K562 (cell line): ENCODE results near the gene ZDHHC8. TPM values are rescaled to one million over a fixed set of nuclear protein-coding genes. Genes with fewer than 3 reads are reported as not detected.

Source experiments
- ATAC-seq: fragments of 200-7000 bp; cut with Tn5 transposase; 3 replicates; pipeline ENCODE4 v1.9.1; 2020; ENCODE audit warnings: moderate library complexity
- BruUV-seq: library from RNA; stranded (reverse); fragments of 400-500 nt; replicated peaks from 2 replicates; lab custom pipeline; 2021; lab: Mats Ljungman, UMichigan
- CTCF ChIA-PET: fragments of 300-600 bp; formaldehyde crosslinking; extraction: SDS; loops from one replicate; lab custom pipeline; 2021; ENCODE audit warnings: low intra/inter-chr PET ratio; lab: Yijun Ruan, JAX
- POLR2A ChIA-PET: fragments of 300-600, 350-650 bp; sonication (Branson Sonifier 250); formaldehyde crosslinking; extraction: SDS; loops from one replicate; lab custom pipeline; 2021; ENCODE audit warnings: antibody characterized with exemption, inconsistent platforms; lab: Yijun Ruan, JAX
- DNase-seq, 4 experiments: peaks; one replicate each; pipeline versions ENCODE4 v3.0.0 to v3.0.0-alpha.2; 2011 to 2018; ENCODE audit warnings: low spot score in 3 of 4, mixed read lengths in 3 of 4; ENCODE audit errors: extremely low read depth in 1 of 4
- FAIRE-seq: peaks from 2 replicates; lab custom pipeline; 2011; peaks lifted over from hg19 to GRCh38; lab: Jason Lieb, UNC
- H2AFZ ChIP-seq: 2 replicates; pipeline ENCODE4 v1.6.0; 2011; ENCODE audit warnings: low read depth, low read length, control low read depth, inconsistent platforms
- H3K27ac ChIP-seq: fragments of 200-600 bp; 3 replicates; pipeline ENCODE4 v1.8.0; 2011; ENCODE audit warnings: low read depth, mild to moderate bottlenecking, control low read depth, inconsistent platforms, low read length, moderate library complexity, mixed read lengths; ENCODE audit errors: extremely low read depth
- H3K27me3 ChIP-seq, 2 experiments: fragments of 300-600 bp in 1 of 2; 2 replicates in 1 of 2; 3 replicates in 1 of 2; pipeline versions ENCODE4 v1.6.0 to v1.8.0; 2011; ENCODE audit warnings: inconsistent platforms in 2 of 2, low read length in 2 of 2, mild to moderate bottlenecking in 1 of 2, mixed read lengths in 1 of 2, moderate library complexity in 1 of 2; ENCODE audit not compliant: control insufficient read depth in 2 of 2, insufficient read depth in 2 of 2
- H3K36me3 ChIP-seq: fragments of 300-600 bp; 3 replicates; pipeline ENCODE4 v1.8.0; 2011; ENCODE audit warnings: mild to moderate bottlenecking, low read length, inconsistent platforms; ENCODE audit not compliant: control insufficient read depth, insufficient read depth
- H3K4me1 ChIP-seq, 2 experiments: fragments of 200-600 bp in 1 of 2; replicated peaks in 1 of 2; 2 replicates in 1 of 2; 3 replicates in 1 of 2; pipeline versions ENCODE4 v1.5.1 to v1.8.0; 2011; ENCODE audit warnings: inconsistent platforms in 2 of 2, low read length in 2 of 2, mild to moderate bottlenecking in 1 of 2, mixed read lengths in 1 of 2, moderate library complexity in 1 of 2; ENCODE audit not compliant: control insufficient read depth in 2 of 2, insufficient read depth in 2 of 2
- H3K4me2 ChIP-seq: 2 replicates; pipeline ENCODE4 v1.6.1; 2011; ENCODE audit warnings: low read length, control low read depth, inconsistent platforms, mixed read lengths; ENCODE audit not compliant: insufficient read depth
- H3K4me3 ChIP-seq: fragments of 200-600 bp; sonication (generic), shearing (Covaris generic); 2 replicates; pipeline ENCODE4 v1.5.1; 2016; ENCODE audit warnings: control low read depth, inconsistent platforms
- H3K79me2 ChIP-seq: fragments of 200-600 bp; 3 replicates; pipeline ENCODE4 v1.8.0; 2011; ENCODE audit warnings: low read length, inconsistent platforms; ENCODE audit not compliant: control insufficient read depth, insufficient read depth
- H3K9ac ChIP-seq, 2 experiments: 2 replicates each; pipeline versions ENCODE4 v1.6.0 to v1.6.1; 2011; ENCODE audit warnings: low read depth in 2 of 2, low read length in 2 of 2, control low read depth in 1 of 2, inconsistent platforms in 1 of 2, mild to moderate bottlenecking in 1 of 2, mixed read lengths in 1 of 2; ENCODE audit not compliant: insufficient read depth in 1 of 2
- H3K9me1 ChIP-seq: one replicate; pipeline ENCODE4 v1.6.0; 2011; ENCODE audit warnings: inconsistent platforms, mild to moderate bottlenecking, low read length, moderate library complexity; ENCODE audit not compliant: control insufficient read depth, insufficient read depth
- H3K9me3 ChIP-seq: replicated peaks from 2 replicates; pipeline ENCODE4 v1.5.1; 2011; ENCODE audit warnings: low read depth, low read length, inconsistent platforms; ENCODE audit not compliant: control insufficient read depth, insufficient read depth
- H4K20me1 ChIP-seq: replicated peaks from 2 replicates; pipeline ENCODE4 v1.6.1; 2011; ENCODE audit warnings: low read length, inconsistent platforms, mixed read lengths; ENCODE audit not compliant: control insufficient read depth, insufficient read depth
- EWSR1 ChIP-seq: fragments of 450-650 bp; IDR thresholded peaks from 2 replicates; pipeline ENCODE4 v1.6.1; 2018; ENCODE audit warnings: borderline replicate concordance, mild to moderate bottlenecking, low read depth, moderate library complexity; ENCODE audit not compliant: partially characterized antibody
- GATA2 ChIP-seq: sonication (generic); formaldehyde crosslinking; IDR thresholded peaks from 2 replicates; pipeline ENCODE4 v1.4.0; 2020; ENCODE audit warnings: mild to moderate bottlenecking, missing genetic modification reagents
- MED1 ChIP-seq: sonication (generic); formaldehyde crosslinking; IDR thresholded peaks from 2 replicates; pipeline ENCODE4 v1.8.1; 2023; ENCODE audit warnings: missing genetic modification reagents, borderline replicate concordance
- RBM25 ChIP-seq: fragments of 200-400 bp; formaldehyde crosslinking; IDR thresholded peaks from 2 replicates; pipeline ENCODE4 v1.6.1; 2018; ENCODE audit warnings: low read length, low read depth, moderate library complexity; ENCODE audit not compliant: severe bottlenecking
- STAT5A ChIP-seq: IDR thresholded peaks from 2 replicates; pipeline ENCODE4 v1.6.1; 2012; ENCODE audit warnings: low read length, inconsistent platforms, borderline replicate concordance
- ZBTB1 ChIP-seq: sonication (generic); formaldehyde crosslinking; IDR thresholded peaks from 2 replicates; pipeline ENCODE4 v1.8.1; 2023; ENCODE audit warnings: missing genetic modification reagents, low read depth, mild to moderate bottlenecking, borderline replicate concordance
- WGBS: fragments of 100-300 bp; shearing (Covaris generic); methylation state at CpG from one replicate; pipeline ENCODE4 v1.1.6; 2016; ENCODE audit warnings: low coverage, mixed read lengths; ENCODE audit not compliant: insufficient coverage; ENCODE audit errors: missing lambda C conversion rate; 5-methylcytosine and 5-hydroxymethylcytosine counted together
- in situ Hi-C: fragments of 300-500 bp; cut with MboI; formaldehyde crosslinking; loops from 4 replicates; pipeline ENCODE4 v1.15.0; 2018; ENCODE audit warnings: inconsistent platforms, mixed read lengths
- intact Hi-C: fragments of 100-400 bp; cut with micrococcal nuclease; formaldehyde crosslinking; loops from 2 replicates; pipeline ENCODE4 v1.14.2; 2022
- polyA plus RNA-seq, 8 experiments: library from polyadenylated mRNA; depleted of rRNA in 4 of 8; stranded (reverse) in 5 of 8; unstranded in 3 of 8; fragments of >200 nt; fragmentation: Nextera tagmentation in 2 of 8; fragmentation: Illumina TruSeq in 1 of 8; extraction: Ambion mirVana in 2 of 8; extraction: Trizol in 1 of 8; gene quantifications; 2 replicates each; pipeline versions ENCODE4 v1.2.1 to v1.2.3, GENCODE V29; 2011 to 2014; ENCODE audit warnings: inconsistent platforms in 1 of 8, missing spikeins in 1 of 8
- total RNA-seq, 7 experiments: library from RNA; depleted of rRNA in 6 of 7; stranded (reverse); fragments of >200 nt in 6 of 7; fragmentation: Illumina TruSeq in 2 of 7; extraction: Trizol in 2 of 7; gene quantifications; 2 replicates each; pipeline versions ENCODE4 v1.2.1 to v1.2.3, GENCODE V29; 2011 to 2021; ENCODE audit warnings: low replicate concordance in 1 of 7
- TF ChIP-seq, protein P1 (sequence below): fragments of 450-650 bp; IDR thresholded peaks from 2 replicates; pipeline ENCODE4 v1.6.1; 2016
- TF ChIP-seq, protein P2 (sequence below): fragments of 200-800 bp; sonication (Bioruptor generic); IDR thresholded peaks from 2 replicates; pipeline ENCODE4 v1.6.1; 2016; ENCODE audit warnings: missing genetic modification characterization, missing compliant biosample characterization
- TF ChIP-seq, protein P3 (sequence below): fragments of 250-450 bp; sonication (Bioruptor Pico); IDR thresholded peaks from 2 replicates; pipeline ENCODE4 v1.8.0; 2021; ENCODE audit warnings: moderate library complexity, mild to moderate bottlenecking, inconsistent platforms
- TF ChIP-seq, protein P4 (sequence below): fragments of 250-450 bp; sonication (Bioruptor Pico); IDR thresholded peaks from 2 replicates; pipeline ENCODE4 v1.4.0; 2020; ENCODE audit warnings: mild to moderate bottlenecking, moderate library complexity

ZDHHC8 gene
- total and polyA plus RNA-seq, 9 of the 15 experiments (the other 6 are each of a cell fraction or from before 2014, with no cell fraction given), result 0.04 to 109 (median 16.4) TPM

DNA sequence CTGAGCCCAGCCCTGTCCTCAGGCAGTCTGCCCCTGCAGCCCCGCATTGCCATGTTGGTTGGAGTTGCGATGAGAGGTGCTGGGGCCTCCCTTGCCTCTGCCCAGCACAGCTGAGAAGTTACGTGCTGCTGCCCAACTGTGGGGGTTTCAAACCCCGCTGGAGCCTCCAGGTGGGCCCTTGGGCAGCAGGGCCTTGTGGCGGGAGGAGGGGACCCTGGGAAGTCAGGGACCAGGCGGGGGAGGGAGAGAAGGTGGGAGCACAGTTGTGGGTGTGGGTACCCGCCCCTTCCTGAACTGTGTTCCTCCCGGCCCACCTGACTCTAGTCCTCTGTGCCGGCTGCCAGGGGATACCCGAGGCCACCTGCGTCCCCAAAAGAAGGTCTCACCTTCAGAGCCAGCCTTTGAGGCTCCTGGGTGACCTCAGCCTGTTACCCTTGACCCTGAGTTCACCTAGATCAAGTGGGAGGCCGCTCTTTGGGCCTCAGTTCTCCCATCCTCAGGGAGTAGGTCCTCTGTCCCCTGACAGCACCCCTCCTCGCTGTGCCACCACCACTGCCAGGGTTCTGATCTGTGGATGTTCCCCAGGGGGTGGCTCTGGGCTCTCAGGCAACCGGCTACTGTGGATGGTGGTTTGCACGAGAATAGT is 26.9 kb downstream of the ZDHHC8 start:
- H3K4me3 ChIP-seq, result no peak overlapping the region
- in situ Hi-C loops (loop anchor here (5.0 to 25.0 kb wide), 3 partner anchors 134 to 529 kb away; no protein-coding TSS in a partner anchor), intact Hi-C loops (loop anchor here (5.0 to 10.0 kb wide), 2 partner anchors 34 to 256 kb away; no protein-coding TSS in a partner anchor)
- H3K27me3 ChIP-seq, result peaks cover 24 to 60% of the 10 kb centered on the region in 2 experiments; a peak in 4 of 5 replicates
- BruUV-seq, result no TSS peak
- no peaks in the 10 kb centered on the region for H3K79me2 ChIP-seq
- no peak overlapping the region for H3K27ac ChIP-seq
- peak overlapping the region in 1 of 2 experiments; percentile 46; a peak in 2 of 4 replicates for H3K9ac ChIP-seq
- ATAC-seq (no peak), DNase-seq (no peak), FAIRE-seq (no peak)
- peaks cover 0 to 58% of the 10 kb centered on the region in 2 experiments; a peak in 2 of 5 replicates for H3K4me1 ChIP-seq
- ChIA-PET POLR2A (interaction anchor here (0.7 to 1.3 kb wide), 2 partner anchors 126 to 276 kb away, joined by 3 to 5 read pairs; no protein-coding TSS in a partner anchor), CTCF (interaction anchor here (0.6 to 5.5 kb wide), 3 partner anchors 126 to 298 kb away, joined by 3 to 126 read pairs (median 22); no protein-coding TSS in a partner anchor)
- H3K36me3 ChIP-seq, result no peaks in the 10 kb centered on the region
- no peak overlapping the region for H3K4me2 ChIP-seq
- peaks cover 6% of the 10 kb centered on the region for H3K9me3 ChIP-seq
- no peaks in the 10 kb centered on the region for H3K9me1 ChIP-seq
- peaks cover 34% of the 10 kb centered on the region for H4K20me1 ChIP-seq
- H2AFZ ChIP-seq, result no peak overlapping the region
- 8% methylated on average over 15 of the region's 15 CpGs for WGBS
- TF ChIP-seq ZBTB1, result 0 out of 2 replicates have a peak, but pooled peaks have one; percentile 20
- 0 out of 2 replicates have a peak, but pooled peaks have one; percentile 66 for TF ChIP-seq MED1 (CRISPR knock-in tag)
- TF ChIP-seq, protein P1, sequence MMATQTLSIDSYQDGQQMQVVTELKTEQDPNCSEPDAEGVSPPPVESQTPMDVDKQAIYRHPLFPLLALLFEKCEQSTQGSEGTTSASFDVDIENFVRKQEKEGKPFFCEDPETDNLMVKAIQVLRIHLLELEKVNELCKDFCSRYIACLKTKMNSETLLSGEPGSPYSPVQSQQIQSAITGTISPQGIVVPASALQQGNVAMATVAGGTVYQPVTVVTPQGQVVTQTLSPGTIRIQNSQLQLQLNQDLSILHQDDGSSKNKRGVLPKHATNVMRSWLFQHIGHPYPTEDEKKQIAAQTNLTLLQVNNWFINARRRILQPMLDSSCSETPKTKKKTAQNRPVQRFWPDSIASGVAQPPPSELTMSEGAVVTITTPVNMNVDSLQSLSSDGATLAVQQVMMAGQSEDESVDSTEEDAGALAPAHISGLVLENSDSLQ, result no peak
- TF ChIP-seq, protein P2, sequence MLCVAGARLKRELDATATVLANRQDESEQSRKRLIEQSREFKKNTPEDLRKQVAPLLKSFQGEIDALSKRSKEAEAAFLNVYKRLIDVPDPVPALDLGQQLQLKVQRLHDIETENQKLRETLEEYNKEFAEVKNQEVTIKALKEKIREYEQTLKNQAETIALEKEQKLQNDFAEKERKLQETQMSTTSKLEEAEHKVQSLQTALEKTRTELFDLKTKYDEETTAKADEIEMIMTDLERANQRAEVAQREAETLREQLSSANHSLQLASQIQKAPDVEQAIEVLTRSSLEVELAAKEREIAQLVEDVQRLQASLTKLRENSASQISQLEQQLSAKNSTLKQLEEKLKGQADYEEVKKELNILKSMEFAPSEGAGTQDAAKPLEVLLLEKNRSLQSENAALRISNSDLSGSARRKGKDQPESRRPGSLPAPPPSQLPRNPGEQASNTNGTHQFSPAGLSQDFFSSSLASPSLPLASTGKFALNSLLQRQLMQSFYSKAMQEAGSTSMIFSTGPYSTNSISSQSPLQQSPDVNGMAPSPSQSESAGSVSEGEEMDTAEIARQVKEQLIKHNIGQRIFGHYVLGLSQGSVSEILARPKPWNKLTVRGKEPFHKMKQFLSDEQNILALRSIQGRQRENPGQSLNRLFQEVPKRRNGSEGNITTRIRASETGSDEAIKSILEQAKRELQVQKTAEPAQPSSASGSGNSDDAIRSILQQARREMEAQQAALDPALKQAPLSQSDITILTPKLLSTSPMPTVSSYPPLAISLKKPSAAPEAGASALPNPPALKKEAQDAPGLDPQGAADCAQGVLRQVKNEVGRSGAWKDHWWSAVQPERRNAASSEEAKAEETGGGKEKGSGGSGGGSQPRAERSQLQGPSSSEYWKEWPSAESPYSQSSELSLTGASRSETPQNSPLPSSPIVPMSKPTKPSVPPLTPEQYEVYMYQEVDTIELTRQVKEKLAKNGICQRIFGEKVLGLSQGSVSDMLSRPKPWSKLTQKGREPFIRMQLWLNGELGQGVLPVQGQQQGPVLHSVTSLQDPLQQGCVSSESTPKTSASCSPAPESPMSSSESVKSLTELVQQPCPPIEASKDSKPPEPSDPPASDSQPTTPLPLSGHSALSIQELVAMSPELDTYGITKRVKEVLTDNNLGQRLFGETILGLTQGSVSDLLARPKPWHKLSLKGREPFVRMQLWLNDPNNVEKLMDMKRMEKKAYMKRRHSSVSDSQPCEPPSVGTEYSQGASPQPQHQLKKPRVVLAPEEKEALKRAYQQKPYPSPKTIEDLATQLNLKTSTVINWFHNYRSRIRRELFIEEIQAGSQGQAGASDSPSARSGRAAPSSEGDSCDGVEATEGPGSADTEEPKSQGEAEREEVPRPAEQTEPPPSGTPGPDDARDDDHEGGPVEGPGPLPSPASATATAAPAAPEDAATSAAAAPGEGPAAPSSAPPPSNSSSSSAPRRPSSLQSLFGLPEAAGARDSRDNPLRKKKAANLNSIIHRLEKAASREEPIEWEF, result no peak
- TF ChIP-seq STAT5A, result no peak
- TF ChIP-seq RBM25, result no peak
- no peak for TF ChIP-seq GATA2 (CRISPR knock-in tag)
- TF ChIP-seq EWSR1, result no peak
- TF ChIP-seq, protein P3, sequence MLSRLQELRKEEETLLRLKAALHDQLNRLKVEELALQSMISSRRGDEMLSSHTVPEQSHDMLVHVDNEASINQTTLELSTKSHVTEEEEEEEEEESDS, result no peak
- TF ChIP-seq, protein P4, sequence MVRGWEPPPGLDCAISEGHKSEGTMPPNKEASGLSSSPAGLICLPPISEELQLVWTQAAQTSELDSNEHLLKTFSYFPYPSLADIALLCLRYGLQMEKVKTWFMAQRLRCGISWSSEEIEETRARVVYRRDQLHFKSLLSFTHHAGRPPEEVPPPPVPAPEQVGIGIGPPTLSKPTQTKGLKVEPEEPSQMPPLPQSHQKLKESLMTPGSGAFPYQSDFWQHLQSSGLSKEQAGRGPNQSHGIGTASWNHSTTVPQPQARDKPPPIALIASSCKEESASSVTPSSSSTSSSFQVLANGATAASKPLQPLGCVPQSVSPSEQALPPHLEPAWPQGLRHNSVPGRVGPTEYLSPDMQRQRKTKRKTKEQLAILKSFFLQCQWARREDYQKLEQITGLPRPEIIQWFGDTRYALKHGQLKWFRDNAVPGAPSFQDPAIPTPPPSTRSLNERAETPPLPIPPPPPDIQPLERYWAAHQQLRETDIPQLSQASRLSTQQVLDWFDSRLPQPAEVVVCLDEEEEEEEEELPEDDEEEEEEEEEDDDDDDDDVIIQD (CRISPR knock-in tag), result no peak
